DND-41 (cell line): ENCODE data around the gene SMTNL1.

Experiments
- ATAC-seq: fragments of 200-7000 bp; cut with Tn5 transposase; 3 replicates; pipeline ENCODE4 v1.9.1; 2021; ENCODE audit warnings: low read depth; ENCODE audit not compliant: insufficient read depth
- DNase-seq: peaks from one replicate; pipeline ENCODE4 v3.0.0-alpha.2; 2020
- H2AFZ ChIP-seq: 2 replicates; pipeline ENCODE4 v1.6.0; 2012; ENCODE audit warnings: low read depth, low read length
- H3K27ac ChIP-seq: 2 replicates; pipeline ENCODE4 v1.5.1; 2012; ENCODE audit warnings: low read length, inconsistent platforms
- H3K27me3 ChIP-seq: fragments of 200-600 bp; sonication (generic); 2 replicates; pipeline ENCODE4 v1.6.0; 2012; ENCODE audit warnings: low read length, mild to moderate bottlenecking, inconsistent platforms; ENCODE audit not compliant: insufficient read depth, poor library complexity
- H3K36me3 ChIP-seq: 2 replicates; pipeline ENCODE4 v1.5.1; 2012; ENCODE audit warnings: low read length, inconsistent platforms; ENCODE audit not compliant: insufficient read depth
- H3K4me1 ChIP-seq: 2 replicates; pipeline ENCODE4 v1.5.1; 2012; ENCODE audit warnings: mild to moderate bottlenecking, low read length; ENCODE audit not compliant: insufficient read depth
- H3K4me2 ChIP-seq: 2 replicates; pipeline ENCODE4 v1.6.0; 2012; ENCODE audit warnings: mild to moderate bottlenecking, moderate library complexity, low read length, inconsistent platforms; ENCODE audit not compliant: insufficient read depth
- H3K4me3 ChIP-seq, 2 experiments: fragments of 200-600 bp in 1 of 2; shearing (Covaris generic) in 1 of 2; 2 replicates each; pipeline ENCODE4 v1.5.1; 2012 to 2016; ENCODE audit warnings: inconsistent platforms in 2 of 2, low read length in 2 of 2, mild to moderate bottlenecking in 2 of 2, low read depth in 1 of 2, moderate library complexity in 1 of 2
- H3K79me2 ChIP-seq: 2 replicates; pipeline ENCODE4 v1.6.0; 2012; ENCODE audit warnings: low read length, inconsistent platforms; ENCODE audit not compliant: insufficient read depth
- H3K9ac ChIP-seq: 2 replicates; pipeline ENCODE4 v1.6.0; 2012; ENCODE audit warnings: low read depth, mild to moderate bottlenecking, inconsistent platforms, low read length, moderate library complexity
- H3K9me3 ChIP-seq: 2 replicates; pipeline ENCODE4 v1.5.1; 2012; ENCODE audit warnings: low read length, moderate library complexity, mild to moderate bottlenecking, inconsistent platforms; ENCODE audit not compliant: insufficient read depth, severe bottlenecking
- H4K20me1 ChIP-seq: 2 replicates; pipeline ENCODE4 v1.6.0; 2012; ENCODE audit warnings: low read length; ENCODE audit not compliant: insufficient read depth
- CTCF ChIP-seq: IDR thresholded peaks from 2 replicates; pipeline ENCODE4 v1.5.1; 2012; ENCODE audit warnings: borderline replicate concordance, low read length, moderate library complexity, mild to moderate bottlenecking; ENCODE audit not compliant: poor library complexity, severe bottlenecking; ENCODE audit errors: extremely low read depth
- EZH2 ChIP-seq: IDR thresholded peaks from 3 replicates; pipeline ENCODE4 v1.6.1; 2012; ENCODE audit warnings: borderline replicate concordance, low read depth, mild to moderate bottlenecking, moderate library complexity, low read length, inconsistent platforms; ENCODE audit not compliant: severe bottlenecking

The SMTNL1 gene

GRCh38 chr11:57544566-57544965, 7.2 kb downstream of the SMTNL1 start:
- H3K27me3 ChIP-seq, result no peaks in the 10 kb centered on the region
- H2AFZ ChIP-seq, result no peak overlapping the region
- peaks cover 30% of the 10 kb centered on the region for H3K36me3 ChIP-seq
- no peaks in the 10 kb centered on the region for H3K9me3 ChIP-seq
- H3K79me2 ChIP-seq, result no peaks in the 10 kb centered on the region
- H3K9ac ChIP-seq, result no peak overlapping the region
- DNase-seq (no peak), ATAC-seq (no peak)
- H4K20me1 ChIP-seq, result no peaks in the 10 kb centered on the region
- no peak overlapping the region for H3K27ac ChIP-seq
- no peak overlapping the region for H3K4me3 ChIP-seq
- no peaks in the 10 kb centered on the region for H3K4me1 ChIP-seq
- no peak overlapping the region for H3K4me2 ChIP-seq
- TF ChIP-seq CTCF (no peak), EZH2 (no peak)

- H3K36me3 ChIP-seq, result peaks cover 42% of the 10 kb centered on the region
- no peaks in the 10 kb centered on the region for H3K9me3 ChIP-seq
- H3K4me2 ChIP-seq, result no peak overlapping the region
- no peak overlapping the region for H3K4me3 ChIP-seq
- H3K27ac ChIP-seq, result no peak overlapping the region
- no peaks in the 10 kb centered on the region for H3K79me2 ChIP-seq
- no peak overlapping the region for H2AFZ ChIP-seq
- no peaks in the 10 kb centered on the region for H3K27me3 ChIP-seq
- no peak for DNase-seq
- TF ChIP-seq EZH2, result no peak
- no peak for TF ChIP-seq CTCF
- no peaks in the 10 kb centered on the region for H3K4me1 ChIP-seq
- no peaks in the 10 kb centered on the region for H4K20me1 ChIP-seq
- peak; percentile 8; the same call in 1 of the 3 replicates for ATAC-seq
- no peak overlapping the region for H3K9ac ChIP-seq
These were observed 8.5 kb downstream of the SMTNL1 start for GRCh38 chr11:57545883-57546282.

- no peak overlapping the region for H2AFZ ChIP-seq
- no peaks in the 10 kb centered on the region for H4K20me1 ChIP-seq
- peaks cover 46% of the 10 kb centered on the region for H3K36me3 ChIP-seq
- H3K9me3 ChIP-seq, result no peaks in the 10 kb centered on the region
- no peaks in the 10 kb centered on the region for H3K27me3 ChIP-seq
- no peak for ATAC-seq
- no peak overlapping the region for H3K9ac ChIP-seq
- H3K27ac ChIP-seq, result no peak overlapping the region
- H3K79me2 ChIP-seq, result no peaks in the 10 kb centered on the region
- H3K4me3 ChIP-seq, result no peak overlapping the region
- no peaks in the 10 kb centered on the region for H3K4me1 ChIP-seq
- TF ChIP-seq CTCF (no peak), EZH2 (no peak)
- no peak overlapping the region for H3K4me2 ChIP-seq
- no peak for DNase-seq
These were observed 9.1 kb downstream of the SMTNL1 start for GRCh38 chr11:57546451-57546850.

- H3K4me2 ChIP-seq, result no peak overlapping the region
- peaks cover 51% of the 10 kb centered on the region for H3K36me3 ChIP-seq
- no peaks in the 10 kb centered on the region for H3K9me3 ChIP-seq
- TF ChIP-seq EZH2 (no peak), CTCF (no peak)
- H3K4me3 ChIP-seq, result no peak overlapping the region
- no peaks in the 10 kb centered on the region for H4K20me1 ChIP-seq
- H3K27me3 ChIP-seq, result no peaks in the 10 kb centered on the region
- no peak overlapping the region for H3K27ac ChIP-seq
- H3K4me1 ChIP-seq, result no peaks in the 10 kb centered on the region
- no peak overlapping the region for H3K9ac ChIP-seq
- no peak for ATAC-seq
- H3K79me2 ChIP-seq, result no peaks in the 10 kb centered on the region
- no peak for DNase-seq
- H2AFZ ChIP-seq, result no peak overlapping the region
These were observed 9.6 kb downstream of the SMTNL1 start for GRCh38 chr11:57546869-57547475.
